Measurements from ENCODE around the gene CCT7. TPM values are rescaled to one million over a fixed set of nuclear protein-coding genes. Genes with fewer than 3 reads are reported as not detected.
"Not testable (repeated sequence)": the region's sequence is repeated elsewhere in the genome, so short reads cannot be mapped to it uniquely, and the experiment has no call there.

Gene CCT7
- 1,000 to 10,000 TPM in 1 of 3 donors, 100 to 1,000 TPM in 2; 924 to 1,031 (median 969) TPM for total RNA-seq

DNA sequence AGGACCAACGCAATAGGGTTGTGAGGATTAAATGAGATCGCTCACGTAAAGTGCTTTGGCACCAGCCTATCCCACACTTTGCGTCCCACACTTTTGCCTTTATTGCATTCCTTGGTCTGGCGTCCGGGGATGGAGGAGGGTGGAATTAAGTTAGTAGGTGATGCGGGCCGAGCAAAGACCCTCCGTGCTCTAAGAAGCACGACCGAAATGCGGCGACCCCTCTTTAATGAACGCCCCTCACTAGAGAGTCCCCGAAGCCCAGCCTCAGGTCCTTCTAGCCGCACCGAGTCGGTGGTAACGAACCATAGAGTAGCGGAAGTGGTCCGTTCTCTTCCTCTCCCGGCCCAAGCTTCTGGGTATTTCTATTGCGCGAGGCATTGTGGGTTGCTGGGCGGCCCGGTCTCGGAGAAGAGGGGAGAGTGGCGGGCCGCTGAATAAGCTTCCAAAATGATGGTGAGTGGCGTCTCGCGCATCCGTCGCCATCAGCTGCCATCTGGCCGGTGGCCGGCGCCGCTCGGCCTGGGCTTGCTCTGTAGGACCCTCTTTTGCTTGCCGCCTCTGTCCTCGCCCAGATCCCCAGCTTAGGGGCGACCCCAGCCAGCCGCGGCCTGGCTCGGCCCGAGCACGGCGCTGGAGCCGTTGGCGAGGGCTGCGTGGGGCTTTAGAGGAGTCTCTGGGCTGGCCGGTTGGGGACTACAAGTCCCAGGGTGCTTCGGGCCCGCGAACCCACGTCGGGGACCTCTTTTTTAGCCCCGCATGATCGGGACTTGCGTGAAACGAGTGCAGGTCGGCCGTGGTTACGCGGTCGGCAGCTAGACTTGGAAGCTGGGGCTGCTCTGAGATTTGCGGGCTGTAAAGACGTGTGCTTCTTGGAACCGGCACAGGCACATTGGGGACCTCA lies at the start of gene CCT7:
CCT7 (plus strand) TSS at position 377 of the 901 bp plus-strand sequence; CDS start at position 448, 71 bp downstream.
- Mint-ChIP-seq H3K27me3 (ENCODE audit: low read depth) (no peaks in the 10 kb centered on the region), H3K36me3 (ENCODE audit: insufficient read depth) (peaks cover 25% of the 10 kb centered on the region), H3K4me3 (peak within 1 kb of the TSS; percentile 99), H3K4me1 (ENCODE audit: low read depth) (peaks cover 44% of the 10 kb centered on the region), H3K9me3 (no peaks in the 10 kb centered on the region)
- ATAC-seq, result peak; percentile 71 to 75
- peak; percentile 78 for DNase-seq

DNA sequence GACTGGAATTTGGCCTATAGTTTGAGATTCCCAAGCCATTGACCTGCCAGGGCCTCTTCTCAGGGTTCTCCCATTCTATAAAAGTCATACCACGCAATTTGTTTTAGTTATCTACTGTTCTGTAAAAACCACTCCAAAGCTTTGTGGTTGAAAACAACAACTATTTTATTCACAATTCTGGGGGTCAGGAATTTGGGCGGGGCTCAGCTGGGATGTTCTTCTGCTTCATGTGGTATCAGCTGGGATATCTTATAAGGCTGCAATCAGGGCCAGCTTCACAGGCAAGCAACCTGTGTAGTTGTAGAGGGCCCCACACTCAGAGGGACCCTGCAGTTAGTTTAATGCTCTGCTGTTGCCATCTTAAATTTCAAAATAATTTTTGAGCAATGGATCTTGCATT lies 48.1 kb upstream of the CCT7 start:
- no peak for ATAC-seq
- DNase-seq, result no peak
- Mint-ChIP-seq H3K9me3 (peaks cover 7% of the 10 kb centered on the region), H3K27me3 (ENCODE audit: low read depth) (peaks cover 10% of the 10 kb centered on the region), H3K36me3 (ENCODE audit: insufficient read depth) (no peaks in the 10 kb centered on the region), H3K4me3 (no peak overlapping the region), H3K4me1 (ENCODE audit: low read depth) (no peaks in the 10 kb centered on the region)

DNA sequence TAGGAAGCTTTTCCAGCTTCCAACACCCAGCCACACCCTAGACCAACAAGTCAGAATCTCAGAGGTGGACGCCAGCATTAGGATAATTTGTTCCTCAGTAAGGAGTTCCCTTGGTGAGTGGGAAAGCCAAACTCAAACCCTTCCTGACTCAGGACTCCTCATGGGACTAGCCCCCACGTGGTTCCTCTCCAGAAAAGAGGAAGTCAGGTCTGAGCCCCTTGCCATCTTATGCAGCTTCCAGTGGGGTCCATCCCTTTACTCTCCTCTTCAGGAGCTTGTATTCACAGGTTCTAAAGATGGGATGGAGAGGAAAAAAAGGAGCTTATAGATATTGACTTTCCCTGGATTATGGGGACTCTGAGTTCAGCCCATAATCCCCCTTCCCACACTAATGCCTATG lies 46.6 kb upstream of the CCT7 start:
- Mint-ChIP-seq H3K4me3 (no peak overlapping the region), H3K4me1 (ENCODE audit: low read depth) (no peaks in the 10 kb centered on the region), H3K36me3 (ENCODE audit: insufficient read depth) (no peaks in the 10 kb centered on the region), H3K9me3 (peaks cover 7% of the 10 kb centered on the region), H3K27me3 (ENCODE audit: low read depth) (peaks cover 7% of the 10 kb centered on the region)
- no peak for ATAC-seq
- DNase-seq, result no peak

DNA sequence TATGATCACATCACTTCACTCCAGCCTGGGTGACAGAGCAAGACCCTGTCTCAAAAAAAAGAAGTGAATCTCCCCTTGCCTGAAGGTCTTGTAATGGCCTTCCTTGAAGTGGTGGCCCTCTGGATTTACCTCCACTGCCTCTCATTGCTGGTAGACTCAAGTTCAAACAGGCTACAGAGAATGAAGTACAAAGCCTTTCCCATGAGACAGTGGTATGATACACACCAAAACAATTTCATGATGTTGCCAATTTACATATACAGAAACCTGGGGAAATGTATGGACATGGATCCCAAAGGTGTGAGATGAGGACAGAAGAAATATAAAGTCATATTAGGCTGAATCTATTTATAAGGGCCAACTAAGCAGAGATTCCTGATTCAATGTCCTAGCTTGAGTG lies 36.5 kb upstream of the CCT7 start:
- H3K9me3 Mint-ChIP-seq, result no peaks in the 10 kb centered on the region
- H3K27me3 Mint-ChIP-seq (ENCODE audit: low read depth), result peaks cover 38% of the 10 kb centered on the region
- ATAC-seq, result no peak
- no peak for DNase-seq
- H3K4me1 Mint-ChIP-seq (ENCODE audit: low read depth), result peaks cover 3% of the 10 kb centered on the region
- H3K36me3 Mint-ChIP-seq (ENCODE audit: insufficient read depth), result no peaks in the 10 kb centered on the region
- no peak overlapping the region for H3K4me3 Mint-ChIP-seq

DNA sequence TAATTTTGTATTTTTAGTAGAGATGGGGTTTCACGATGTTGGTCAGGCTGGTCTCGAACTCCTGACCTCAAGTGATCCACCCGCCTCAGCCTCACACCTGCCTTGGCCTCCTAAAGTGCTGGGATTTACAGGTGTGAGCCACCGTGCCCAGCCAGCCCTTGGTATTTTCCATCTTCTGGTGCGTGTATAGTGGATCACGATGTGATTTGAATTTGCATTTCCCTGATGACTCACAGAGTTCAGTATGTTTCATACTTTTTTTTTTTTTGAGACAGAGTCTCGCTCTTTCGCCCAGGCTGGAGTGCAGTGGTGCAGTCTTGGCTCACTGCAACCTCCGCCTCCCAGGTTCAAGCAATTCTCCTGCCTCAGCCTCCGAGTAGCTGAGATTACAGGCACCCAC lies 33.8 kb upstream of the CCT7 start:
- not testable (repeated sequence) for DNase-seq, H3K4me3 Mint-ChIP-seq
- peaks cover 54% of the 10 kb centered on the region for H3K27me3 Mint-ChIP-seq (ENCODE audit: low read depth)

DNA sequence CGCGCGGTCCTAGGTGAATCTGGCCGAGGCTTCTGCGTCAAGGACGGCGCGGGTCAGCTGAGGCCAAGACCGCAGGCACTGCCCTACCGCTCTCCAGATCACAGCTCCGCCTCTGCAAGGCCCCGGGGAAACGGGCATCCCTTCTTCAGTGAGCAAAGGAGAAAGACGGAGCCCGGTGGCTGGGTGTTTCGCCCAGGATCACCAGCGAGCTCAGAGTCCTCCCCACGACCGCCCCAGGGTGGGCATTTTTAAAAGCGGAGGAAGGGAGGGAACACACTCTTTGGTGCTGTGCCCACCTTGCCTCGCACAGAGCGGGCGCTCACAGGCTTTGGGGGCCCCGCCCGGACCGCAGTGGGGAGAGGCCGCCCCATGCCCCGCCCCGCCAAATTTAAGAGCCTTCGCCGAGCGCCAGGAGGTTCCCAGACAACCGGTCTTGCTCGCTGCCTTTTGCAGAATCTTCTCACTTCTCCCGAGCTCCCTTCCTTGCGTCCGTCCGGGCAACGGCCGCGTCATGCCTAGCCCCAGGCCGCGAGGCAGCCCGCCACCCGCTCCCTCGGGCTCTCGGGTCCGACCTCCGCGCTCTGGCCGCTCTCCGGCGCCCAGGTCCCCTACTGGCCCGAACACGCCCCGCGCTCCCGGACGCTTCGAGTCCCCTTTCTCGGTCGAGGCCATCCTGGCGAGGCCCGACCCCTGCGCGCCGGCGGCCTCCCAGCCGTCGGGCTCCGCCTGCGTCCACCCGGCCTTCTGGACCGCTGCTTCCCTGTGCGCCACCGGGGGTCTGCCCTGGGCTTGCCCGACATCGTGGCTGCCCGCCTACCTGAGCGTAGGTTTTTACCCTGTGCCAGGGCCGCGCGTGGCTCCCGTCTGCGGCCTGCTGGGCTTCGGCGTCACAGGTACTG lies 31.7 kb upstream of the CCT7 start, which contains the start of gene NOTO:
NOTO (plus strand) TSS at position 419 of the 899 bp plus-strand sequence; CDS start at position 512, 93 bp downstream.
- Mint-ChIP-seq H3K27me3 (ENCODE audit: low read depth) (peaks cover 54% of the 10 kb centered on the region), H3K4me3 (peak within 1 kb of the TSS; percentile 47), H3K4me1 (ENCODE audit: low read depth) (peaks cover 5% of the 10 kb centered on the region), H3K9me3 (no peaks in the 10 kb centered on the region), H3K36me3 (ENCODE audit: insufficient read depth) (no peaks in the 10 kb centered on the region)
- DNase-seq (no peak), ATAC-seq (peak; percentile 58 to 61)

More for the DNA sequence above, 33.8 kb upstream of the CCT7 start:
- H3K4me1 Mint-ChIP-seq (ENCODE audit: low read depth); ATAC-seq; H3K9me3 Mint-ChIP-seq; H3K36me3 Mint-ChIP-seq (ENCODE audit: insufficient read depth): not testable (repeated sequence)

DNA sequence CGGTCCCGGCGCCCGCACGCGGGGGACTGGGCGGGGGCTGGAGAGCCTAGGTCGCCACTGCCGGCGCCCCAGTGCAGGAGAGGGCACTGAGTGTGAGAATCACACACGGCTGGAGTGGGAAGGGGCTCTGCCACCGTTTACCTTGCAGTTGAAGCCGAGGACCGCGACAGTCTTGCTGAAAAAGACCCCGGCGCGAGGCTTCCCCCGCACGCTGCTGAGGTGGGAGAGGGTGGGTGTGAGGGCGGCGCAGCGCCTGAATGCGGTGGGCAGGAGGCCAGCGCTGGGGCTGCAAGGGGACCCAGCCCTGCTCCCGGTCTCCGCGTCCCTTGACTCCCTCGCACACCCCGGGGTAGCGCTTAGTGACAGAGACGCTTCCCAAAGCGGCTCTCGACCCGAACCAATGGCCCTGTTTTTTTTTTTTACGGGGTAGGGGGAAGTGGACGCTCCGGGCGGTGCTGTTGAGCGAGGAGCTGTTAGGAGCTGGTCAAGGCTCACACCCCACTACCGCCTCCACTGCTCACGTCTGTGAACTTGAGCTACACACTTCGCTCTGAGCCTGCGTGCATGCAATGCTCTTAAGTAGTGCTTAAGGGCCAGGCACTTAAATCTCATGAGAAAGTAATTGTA lies 30.9 kb upstream of the CCT7 start:
- H3K9me3 Mint-ChIP-seq, result no peaks in the 10 kb centered on the region
- ATAC-seq (peak; percentile 57 to 65), DNase-seq (no peak)
- H3K36me3 Mint-ChIP-seq (ENCODE audit: insufficient read depth), result no peaks in the 10 kb centered on the region
- H3K27me3 Mint-ChIP-seq (ENCODE audit: low read depth), result peaks cover 57% of the 10 kb centered on the region
- peak overlapping the region; percentile 47 for H3K4me3 Mint-ChIP-seq
- H3K4me1 Mint-ChIP-seq (ENCODE audit: low read depth), result peaks cover 5% of the 10 kb centered on the region

DNA sequence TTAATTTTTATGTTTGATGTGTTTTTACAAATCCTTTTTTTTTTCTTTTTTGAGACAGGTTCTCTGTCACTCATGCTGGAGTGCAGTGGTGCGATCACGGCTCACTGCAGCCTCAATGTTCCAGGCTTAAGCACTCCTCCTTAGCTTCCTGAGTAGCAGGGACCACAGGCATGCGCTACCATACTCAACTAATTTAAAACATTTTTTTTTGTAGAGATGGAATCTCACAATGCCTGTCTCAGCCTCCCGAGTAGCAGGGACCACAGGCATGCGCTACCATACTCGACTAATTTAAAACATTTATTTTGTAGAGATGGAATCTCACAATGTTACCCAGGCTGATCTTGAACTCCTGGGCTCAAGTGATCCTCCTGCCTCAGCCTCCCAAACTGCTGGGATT lies 28.5 kb upstream of the CCT7 start:
- Mint-ChIP-seq H3K36me3 (ENCODE audit: insufficient read depth) (no peaks in the 10 kb centered on the region), H3K27me3 (ENCODE audit: low read depth) (peaks cover 43% of the 10 kb centered on the region), H3K4me3 (no peak overlapping the region), H3K4me1 (ENCODE audit: low read depth) (peaks cover 5% of the 10 kb centered on the region), H3K9me3 (no peaks in the 10 kb centered on the region)
- ATAC-seq (no peak), DNase-seq (no peak)

DNA sequence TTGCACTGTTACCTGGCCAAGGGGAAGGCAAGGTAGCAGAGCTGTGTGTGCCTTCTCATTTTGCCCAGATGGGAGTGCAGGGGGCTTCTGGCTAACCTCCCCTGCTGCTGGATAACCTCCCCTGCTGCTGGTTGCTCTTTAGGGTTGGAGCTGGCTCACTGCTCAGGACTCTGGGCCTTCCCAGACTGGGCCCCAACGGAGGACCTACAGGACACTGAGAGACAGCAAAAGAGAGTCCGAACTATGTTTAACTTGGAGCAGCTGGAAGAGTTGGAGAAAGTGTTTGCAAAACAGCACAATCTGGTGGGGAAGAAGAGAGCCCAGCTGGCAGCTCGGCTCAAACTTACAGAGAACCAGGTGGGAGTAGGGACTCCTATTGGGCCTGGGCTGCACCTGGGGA lies 25.9 kb upstream of the CCT7 start:
- H3K27me3 Mint-ChIP-seq (ENCODE audit: low read depth), result peaks cover 31% of the 10 kb centered on the region
- H3K4me1 Mint-ChIP-seq (ENCODE audit: low read depth), result peaks cover 11% of the 10 kb centered on the region
- no peaks in the 10 kb centered on the region for H3K36me3 Mint-ChIP-seq (ENCODE audit: insufficient read depth)
- H3K4me3 Mint-ChIP-seq, result no peak overlapping the region
- no peaks in the 10 kb centered on the region for H3K9me3 Mint-ChIP-seq
- DNase-seq, result no peak
- no peak for ATAC-seq

DNA sequence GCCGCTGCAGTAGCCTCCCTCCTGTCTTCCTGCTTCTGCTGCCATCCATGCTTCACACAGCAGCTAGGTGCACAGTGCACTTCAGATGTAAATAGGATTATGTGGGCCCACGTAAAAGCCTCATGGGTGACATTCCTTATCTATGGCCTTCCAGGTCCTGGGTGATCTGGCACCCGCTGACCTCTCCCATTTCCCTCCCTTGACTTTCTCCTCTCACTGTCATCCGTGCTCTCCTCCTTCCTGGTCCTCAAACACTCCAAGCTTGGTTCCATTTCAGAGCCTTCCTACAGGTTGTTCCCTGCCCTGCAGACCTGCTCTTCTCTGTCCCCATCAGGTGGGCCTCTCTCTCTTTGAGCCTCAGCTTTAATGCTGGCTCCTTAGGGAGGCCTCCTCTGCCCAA lies 24.1 kb upstream of the CCT7 start:
- Mint-ChIP-seq H3K4me1 (ENCODE audit: low read depth) (peaks cover 22% of the 10 kb centered on the region), H3K36me3 (ENCODE audit: insufficient read depth) (no peaks in the 10 kb centered on the region), H3K4me3 (no peak overlapping the region), H3K9me3 (no peaks in the 10 kb centered on the region), H3K27me3 (ENCODE audit: low read depth) (peaks cover 17% of the 10 kb centered on the region)
- no peak for DNase-seq
- no peak for ATAC-seq

DNA sequence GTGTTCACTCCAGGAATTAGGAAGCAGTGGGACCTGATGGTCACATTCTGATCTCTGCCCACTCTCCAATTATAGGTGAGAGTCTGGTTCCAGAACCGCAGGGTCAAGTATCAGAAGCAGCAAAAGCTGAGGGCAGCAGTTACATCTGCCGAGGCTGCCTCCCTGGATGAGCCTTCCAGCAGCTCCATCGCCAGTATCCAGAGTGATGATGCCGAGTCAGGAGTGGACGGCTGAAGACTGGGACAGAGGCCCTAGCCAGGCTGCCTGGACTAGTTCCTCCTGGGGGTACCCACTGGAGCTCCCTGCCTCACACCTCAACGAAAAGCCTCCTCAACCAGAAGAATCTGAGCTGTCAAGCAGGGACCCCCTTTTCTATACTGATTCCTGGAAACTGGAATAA lies 23.4 kb upstream of the CCT7 start:
- ATAC-seq (no peak), DNase-seq (no peak)
- Mint-ChIP-seq H3K27me3 (ENCODE audit: low read depth) (peaks cover 15% of the 10 kb centered on the region), H3K9me3 (no peaks in the 10 kb centered on the region), H3K4me1 (ENCODE audit: low read depth) (peaks cover 29% of the 10 kb centered on the region), H3K36me3 (ENCODE audit: insufficient read depth) (no peaks in the 10 kb centered on the region), H3K4me3 (no peak overlapping the region)

DNA sequence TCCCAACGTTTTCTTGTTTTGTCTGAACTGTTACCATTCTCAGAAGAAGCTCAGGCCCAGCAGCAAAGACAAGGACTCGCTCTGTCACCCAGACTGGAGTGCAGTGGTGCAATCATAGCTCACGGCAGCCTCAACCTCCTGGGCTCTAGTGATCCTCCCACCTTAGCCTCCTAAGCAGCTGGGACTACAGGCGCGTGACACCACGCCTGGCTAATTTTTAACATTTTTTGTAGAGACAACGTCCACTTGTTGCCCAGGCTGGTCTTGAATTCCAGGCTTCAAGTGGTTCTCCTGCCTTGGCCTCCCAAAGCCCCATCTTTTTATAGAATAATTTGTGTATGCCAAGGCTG lies 22.0 kb upstream of the CCT7 start:
- no peak overlapping the region for H3K4me3 Mint-ChIP-seq
- no peaks in the 10 kb centered on the region for H3K9me3 Mint-ChIP-seq
- DNase-seq (no peak), ATAC-seq (no peak)
- H3K36me3 Mint-ChIP-seq (ENCODE audit: insufficient read depth), result no peaks in the 10 kb centered on the region
- H3K4me1 Mint-ChIP-seq (ENCODE audit: low read depth), result peaks cover 30% of the 10 kb centered on the region
- H3K27me3 Mint-ChIP-seq (ENCODE audit: low read depth), result peaks cover 6% of the 10 kb centered on the region

DNA sequence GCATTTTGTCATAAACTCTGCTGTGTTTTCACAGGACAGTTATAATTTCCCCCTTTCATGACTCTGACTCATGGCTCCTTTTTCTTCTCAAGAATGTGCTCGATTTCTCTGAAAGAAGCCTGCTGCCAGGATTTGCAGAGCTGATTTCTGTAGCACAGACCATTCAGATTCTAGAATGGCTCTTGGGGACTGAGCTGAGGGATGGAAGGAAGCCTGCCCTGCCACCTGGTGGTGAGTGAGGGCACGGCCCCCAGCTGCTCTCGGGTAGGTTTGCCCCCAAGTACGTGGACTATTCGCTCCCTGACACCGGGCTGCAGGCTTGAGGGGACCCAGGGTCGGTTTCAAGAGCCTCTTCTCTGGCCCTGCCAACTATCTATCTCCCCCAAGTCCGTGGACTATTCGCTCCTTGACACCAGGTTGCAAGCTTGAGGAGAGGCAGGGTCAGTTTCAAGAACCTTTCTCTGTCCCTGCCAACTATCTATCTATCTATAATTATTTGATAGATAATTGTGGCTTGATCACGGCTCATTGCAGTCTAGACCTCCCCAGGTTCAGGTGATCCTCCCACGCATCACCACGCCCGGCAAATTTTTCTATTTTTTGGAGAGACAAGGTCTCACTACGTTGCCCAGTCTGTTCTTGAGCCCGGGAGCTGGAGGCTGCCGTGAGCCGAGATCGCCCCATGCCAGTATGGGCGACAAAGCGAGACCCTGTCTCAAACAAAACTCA lies 21.5 kb upstream of the CCT7 start:
- peak; percentile 72 for ATAC-seq
- no peaks in the 10 kb centered on the region for H3K9me3 Mint-ChIP-seq
- H3K4me1 Mint-ChIP-seq (ENCODE audit: low read depth), result peaks cover 30% of the 10 kb centered on the region
- no peaks in the 10 kb centered on the region for H3K36me3 Mint-ChIP-seq (ENCODE audit: insufficient read depth)
- peak overlapping the region; percentile 97 for H3K4me3 Mint-ChIP-seq
- peaks cover 6% of the 10 kb centered on the region for H3K27me3 Mint-ChIP-seq (ENCODE audit: low read depth)
- DNase-seq, result peak; percentile 68
